Measurements from ENCODE around the gene AKAP8L.
"Not testable (repeated sequence)": the region's sequence is repeated elsewhere in the genome, so short reads cannot be mapped to it uniquely, and the experiment has no call there.

The AKAP8L gene

GRCh38 chr19:15412832-15413231 is 6.0 kb downstream of the AKAP8L start:
- DNase-seq = no peak

- not testable (repeated sequence) for DNase-seq
Measured at GRCh38 chr19:15411351-15411750, 7.4 kb downstream of the AKAP8L start.

DNA sequence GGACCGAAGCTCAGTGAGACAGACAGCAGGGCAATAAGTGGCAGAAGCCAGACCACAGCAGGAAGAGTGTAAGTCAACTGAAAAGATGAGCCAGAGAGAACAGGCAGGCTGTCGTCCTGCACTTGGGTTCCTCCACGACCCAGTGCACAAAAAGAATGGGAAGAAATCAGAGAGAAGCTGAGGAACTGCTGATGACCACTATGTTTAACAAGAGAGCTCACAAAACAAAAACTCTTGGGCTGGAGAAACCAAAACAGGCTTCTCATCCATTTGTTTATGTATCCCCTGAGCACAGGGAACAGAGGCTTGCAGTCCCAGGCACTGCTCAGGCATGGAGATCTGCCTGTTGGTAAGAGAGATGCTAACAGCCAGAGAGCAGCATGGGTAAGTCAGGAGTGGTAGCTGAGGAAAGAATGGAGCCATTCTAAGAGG is 14.0 kb downstream of the AKAP8L start:
- DNase-seq = no peak

DNA sequence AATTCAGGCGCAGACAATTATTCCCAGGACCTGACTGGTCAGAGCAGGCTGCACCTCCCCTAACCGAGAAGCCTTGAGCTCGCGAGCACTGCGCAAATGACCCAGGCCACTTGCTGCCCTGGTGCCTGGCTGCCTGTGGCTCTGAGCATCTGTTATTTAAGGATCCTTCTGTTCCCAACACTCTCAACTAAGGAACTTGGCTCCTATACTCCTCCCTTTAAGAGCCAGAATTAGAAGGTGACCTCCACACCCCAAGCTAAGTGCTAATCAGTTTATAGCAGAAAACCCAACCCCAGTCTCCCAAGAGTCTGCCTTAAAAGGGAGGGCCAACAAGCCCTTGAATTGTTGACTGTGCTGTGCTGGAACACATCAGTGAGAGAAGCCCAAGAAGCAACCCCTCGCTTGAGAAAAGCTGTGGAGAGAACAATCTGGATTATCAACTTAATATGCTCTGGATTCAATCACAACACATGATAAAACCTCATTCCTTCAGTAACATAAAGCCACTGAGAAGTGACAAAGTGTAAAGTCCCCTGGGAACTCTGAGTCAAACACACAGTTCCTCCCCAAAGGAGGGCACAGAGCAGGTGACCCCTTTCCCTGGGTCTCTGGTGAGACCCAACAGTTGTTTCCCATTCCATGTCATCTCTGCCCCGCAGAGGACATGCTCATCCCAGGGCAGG is 14.6 kb downstream of the AKAP8L start:
- no peak for DNase-seq

DNA sequence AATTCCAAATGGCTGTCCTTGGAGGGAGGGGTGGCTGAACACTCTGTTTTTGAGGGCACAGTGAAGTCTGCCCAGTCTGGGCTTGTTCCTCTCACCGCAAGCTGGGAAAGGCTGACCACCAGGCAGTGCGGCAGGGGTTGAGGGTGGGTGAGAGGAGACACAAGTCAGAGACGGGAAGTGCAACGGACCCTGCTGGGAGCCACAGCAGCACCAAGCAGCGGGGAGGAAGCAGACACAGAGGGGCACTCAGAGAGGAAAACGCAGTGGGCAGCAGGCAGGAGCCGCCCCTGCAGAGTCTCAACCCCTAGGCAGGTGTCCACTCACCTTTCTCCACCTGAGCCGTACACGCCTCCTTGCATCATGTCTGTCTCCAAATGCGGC is 15.6 kb downstream of the AKAP8L start:
- DNase-seq = no peak

- no peak for DNase-seq
Measured at GRCh38 chr19:15402411-15403150, 16.2 kb downstream of the AKAP8L start.

GRCh38 chr19:15401397-15401710 is 17.4 kb downstream of the AKAP8L start:
- DNase-seq = no peak

- no peak for DNase-seq
Measured at GRCh38 chr19:15400521-15401396, 18.0 kb downstream of the AKAP8L start.

GRCh38 chr19:15399635-15400034 is 19.2 kb downstream of the AKAP8L start:
- no peak for DNase-seq

- DNase-seq = no peak
Measured at GRCh38 chr19:15399234-15399515, 19.6 kb downstream of the AKAP8L start.

DNA sequence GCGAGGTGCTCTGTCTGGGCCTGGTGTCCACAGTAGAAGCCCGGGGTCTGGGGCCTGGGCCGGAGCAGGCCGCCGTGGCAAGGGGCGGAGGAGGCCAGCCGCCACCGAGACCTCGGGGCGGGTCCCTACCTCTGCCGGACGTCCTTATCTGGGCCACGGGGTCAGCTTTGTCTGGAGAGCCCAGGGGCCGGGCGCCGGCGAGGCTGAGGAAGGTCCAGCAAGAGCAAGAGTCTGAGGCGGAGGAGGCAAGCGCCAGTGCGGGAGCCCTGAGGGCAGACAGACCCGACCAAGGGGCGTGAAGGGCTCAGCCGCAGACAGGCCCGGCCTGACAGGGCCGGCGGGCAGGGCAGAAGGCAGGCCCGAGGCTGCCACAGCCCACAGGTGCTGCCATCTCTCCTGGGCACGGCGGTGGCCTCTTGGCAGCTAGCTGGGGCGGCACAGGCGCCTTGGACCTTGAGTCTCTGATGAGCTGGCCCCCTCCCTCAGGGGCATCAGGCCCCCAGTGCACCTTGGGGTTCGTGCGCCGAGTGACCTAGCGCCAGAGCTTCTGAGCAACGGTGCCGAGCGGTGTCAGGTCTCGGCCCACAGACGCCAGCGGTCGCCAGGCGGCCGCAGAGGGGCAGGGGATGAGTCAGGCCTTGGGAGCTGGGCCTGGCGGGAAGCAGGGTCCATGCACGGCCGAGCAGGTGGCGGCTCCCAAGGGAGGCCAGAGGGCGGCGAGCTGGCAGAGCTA is 20.1 kb downstream of the AKAP8L start:
- no peak for DNase-seq

DNA sequence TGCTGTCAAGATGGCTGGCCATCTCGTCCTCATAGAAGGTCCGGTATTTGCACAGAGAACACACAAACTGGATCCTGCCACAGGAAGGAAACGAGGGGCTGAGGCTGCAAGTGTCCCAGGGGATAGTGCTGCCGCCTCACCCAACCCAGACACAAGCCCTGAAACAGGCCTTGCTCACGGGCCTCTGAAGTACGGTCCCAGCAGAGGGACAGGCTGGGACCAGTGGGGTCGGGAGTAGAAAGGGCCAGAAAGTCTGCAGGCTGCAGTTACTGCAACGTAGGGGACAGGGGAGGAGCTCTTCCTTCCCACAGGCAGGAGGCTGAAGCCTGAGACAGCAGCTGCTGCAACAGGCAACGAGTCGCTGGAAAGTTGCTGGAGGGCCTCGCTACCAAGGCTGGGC is 21.0 kb downstream of the AKAP8L start:
- no peak for DNase-seq

GRCh38 chr19:15397236-15397635 is 21.6 kb downstream of the AKAP8L start:
- no peak for DNase-seq

GRCh38 chr19:15396436-15396835 is 22.4 kb downstream of the AKAP8L start:
- DNase-seq = no peak

- not testable (repeated sequence) for DNase-seq
Measured at GRCh38 chr19:15395251-15395650, 23.5 kb downstream of the AKAP8L start.

- DNase-seq = no peak
Measured at GRCh38 chr19:15394426-15394825, 24.4 kb downstream of the AKAP8L start.

- DNase-seq = no peak
Measured at GRCh38 chr19:15393963-15394362, 24.8 kb downstream of the AKAP8L start.

GRCh38 chr19:15390814-15391213 is 28.0 kb downstream of the AKAP8L start:
- no peak for DNase-seq

- DNase-seq = no peak
Measured at GRCh38 chr19:15381864-15382263, 36.9 kb downstream of the AKAP8L start.

- no peak for DNase-seq
Measured at GRCh38 chr19:15381429-15381828, 37.4 kb downstream of the AKAP8L start.

- no peak for DNase-seq
Measured at GRCh38 chr19:15379999-15380647, 38.7 kb downstream of the AKAP8L start.

GRCh38 chr19:15379083-15379998 is 39.4 kb downstream of the AKAP8L start, which contains the start of gene AKAP8:
Gene AKAP8, minus strand, starts transcription at chr19:15379787. Its CDS starts 56 bp downstream, at chr19:15379731.
- peak; percentile 98 for DNase-seq
